Panc1 (cell line): Measurements from ENCODE around the gene ITGB2. TPM values are rescaled to one million over a fixed set of nuclear protein-coding genes. Genes with fewer than 3 reads are reported as not detected.

Experiments used
- ATAC-seq: fragments of 200-7000 bp; cut with Tn5 transposase; 2 replicates; pipeline ENCODE4 v1.9.1; 2020; ENCODE audit warnings: mild to moderate bottlenecking, moderate library complexity
- BruUV-seq: library from RNA; stranded (reverse); fragments of 400-500 nt; replicated peaks from 2 replicates; lab custom pipeline; 2021; lab: Mats Ljungman, UMichigan
- CTCF ChIA-PET: fragments of 300-600 bp; sonication (Branson Sonifier 250); formaldehyde crosslinking; loops from one replicate; lab custom pipeline; 2022; ENCODE audit warnings: antibody characterized with exemption; lab: Charles Lee
- POLR2A ChIA-PET: fragments of 300-600 bp; sonication (Branson Sonifier 250); formaldehyde crosslinking; loops from one replicate; lab custom pipeline; 2022; ENCODE audit warnings: antibody characterized with exemption; lab: Charles Lee
- DNase-seq: peaks from one replicate; pipeline ENCODE4 v3.0.0-alpha.2; 2010; ENCODE audit warnings: low read depth, low spot score
- H3K27ac ChIP-seq: 2 replicates; pipeline ENCODE4 v1.5.1; 2011; ENCODE audit warnings: mild to moderate bottlenecking, low read length, inconsistent platforms
- H3K27me3 ChIP-seq: fragments of 200-500 bp; sonication (Bioruptor generic); 2 replicates; pipeline ENCODE4 v1.6.0; 2014; ENCODE audit warnings: low read length, inconsistent platforms; ENCODE audit not compliant: control insufficient read depth, insufficient read depth
- H3K36me3 ChIP-seq: fragments of 200-500 bp; sonication (Bioruptor generic); 2 replicates; pipeline ENCODE4 v1.5.1; 2014; ENCODE audit warnings: inconsistent platforms, mild to moderate bottlenecking, low read length, moderate library complexity; ENCODE audit not compliant: control insufficient read depth, insufficient read depth
- H3K4me1 ChIP-seq: 2 replicates; pipeline ENCODE4 v1.5.1; 2011; ENCODE audit warnings: inconsistent platforms, mild to moderate bottlenecking, low read length, moderate library complexity; ENCODE audit not compliant: control insufficient read depth, insufficient read depth
- H3K4me3 ChIP-seq, 2 experiments: 2 replicates each; pipeline ENCODE4 v1.5.1; 2011 to 2012; ENCODE audit warnings: low read depth in 2 of 2, low read length in 2 of 2, mild to moderate bottlenecking in 2 of 2, inconsistent platforms in 1 of 2, moderate library complexity in 1 of 2
- H3K9me3 ChIP-seq: fragments of 200-500 bp; sonication (Bioruptor generic); 2 replicates; pipeline ENCODE4 v1.5.1; 2014; ENCODE audit warnings: low read depth, mild to moderate bottlenecking, inconsistent platforms, low read length, moderate library complexity; ENCODE audit not compliant: control insufficient read depth, insufficient read depth
- POLR2AphosphoS5 ChIP-seq: IDR thresholded peaks from 2 replicates; pipeline ENCODE4 v1.6.1; 2012; ENCODE audit warnings: mild to moderate bottlenecking, low read depth, low read length, moderate library complexity
- SIN3A ChIP-seq: IDR thresholded peaks from 2 replicates; pipeline ENCODE4 v1.6.1; 2012; ENCODE audit warnings: low read depth, mild to moderate bottlenecking, low read length, moderate library complexity, borderline replicate concordance; ENCODE audit not compliant: insufficient read depth
- TCF7L2 ChIP-seq: IDR thresholded peaks from 2 replicates; pipeline ENCODE4 v1.6.1; 2011; ENCODE audit warnings: mild to moderate bottlenecking, low read depth, low read length, inconsistent platforms
- in situ Hi-C: cut with HindIII; loops from 2 replicates; pipeline ENCODE4 v1.10.0; 2016; ENCODE audit warnings: low sequenced_read_pairs, low pct_unique_long_range_greater_than_20kb
- intact Hi-C: fragments of 100-400 bp; cut with micrococcal nuclease; formaldehyde crosslinking; loops from one replicate; pipeline ENCODE4 v1.10.0; 2022; ENCODE audit not compliant: unreplicated experiment
- total RNA-seq: library from RNA; stranded (reverse); gene quantifications from one replicate; pipeline ENCODE4 v1.2.1, GENCODE V29; 2021; ENCODE audit not compliant: unreplicated experiment
- TF ChIP-seq, protein P1 (sequence below): fragments of 450-650 bp; IDR thresholded peaks from 2 replicates; pipeline ENCODE4 v1.5.1; 2017; ENCODE audit warnings: mild to moderate bottlenecking
- TF ChIP-seq, protein P2 (sequence below), 2 experiments: IDR thresholded peaks; 2 replicates each; pipeline ENCODE4 v1.6.1; 2011 to 2012; ENCODE audit warnings: low read depth in 2 of 2, control low read depth in 1 of 2, low read length in 1 of 2, mild to moderate bottlenecking in 1 of 2, moderate library complexity in 1 of 2; ENCODE audit not compliant: insufficient read depth in 1 of 2

The ITGB2 gene
- total RNA-seq, 1 experiment from 2014 or later, result 3.0 TPM

DNA sequence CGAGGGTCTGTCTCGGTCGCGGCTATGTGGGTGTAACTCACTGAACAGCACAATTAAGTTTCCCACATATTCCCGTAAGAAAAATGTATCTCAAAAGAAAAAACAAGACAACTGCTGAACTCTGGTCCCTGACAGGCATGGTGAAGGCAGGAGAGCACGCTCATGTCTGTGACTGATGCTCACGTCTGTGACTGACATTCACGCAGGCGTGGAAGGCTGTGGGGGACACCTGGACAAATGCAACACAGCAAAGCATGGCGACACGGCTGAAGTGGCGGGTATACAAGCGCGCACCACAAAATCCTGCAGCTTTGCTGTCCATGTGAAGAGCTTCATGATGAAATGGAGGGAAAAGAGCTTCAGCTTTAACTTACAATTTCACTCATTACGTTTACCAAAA lies 53.2 kb downstream of the ITGB2 start:
- CTCF ChIA-PET, result no interaction called here

DNA sequence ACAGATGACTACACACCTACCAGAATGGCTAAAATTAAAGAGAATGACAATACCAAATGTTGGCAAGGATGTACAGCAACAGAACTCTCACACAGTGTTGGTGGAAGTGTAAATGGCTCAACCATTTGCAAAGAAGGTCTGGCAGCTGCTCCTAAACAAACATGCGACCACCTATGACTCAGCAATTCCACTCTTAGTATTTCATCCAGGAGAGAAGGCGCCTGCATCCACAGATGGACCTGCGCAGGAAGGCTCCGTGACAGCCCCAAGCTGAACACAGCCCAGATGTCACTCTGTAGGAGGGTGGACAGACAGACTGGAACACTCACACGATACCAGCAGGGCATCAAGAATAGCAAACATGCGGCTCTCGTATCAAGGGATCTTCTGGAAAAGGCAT lies 53.9 kb downstream of the ITGB2 start:
- CTCF ChIA-PET, result no interaction called here
- intact Hi-C loops (no loop called here), in situ Hi-C loops (no loop called here)
- Histone ChIP-seq H3K27me3 (no peaks in the 10 kb centered on the region), H3K9me3 (no peaks in the 10 kb centered on the region), H3K4me3 (no peak overlapping the region), H3K27ac (peak overlapping the region; percentile 95), H3K36me3 (peaks cover 4% of the 10 kb centered on the region; the same call in 1 of the 2 replicates), H3K4me1 (peaks cover 53% of the 10 kb centered on the region)
- TF ChIP-seq POLR2AphosphoS5 (no peak), TCF7L2 (no peak)
- ATAC-seq (no peak), DNase-seq (no peak)
- BruUV-seq, result no TSS peak
- POLR2A ChIA-PET, result no interaction called here

More for the DNA sequence above, 53.2 kb downstream of the ITGB2 start:
- Histone ChIP-seq H3K36me3 (peaks cover 4% of the 10 kb centered on the region; the same call in 1 of the 2 replicates), H3K9me3 (no peaks in the 10 kb centered on the region), H3K4me3 (no peak overlapping the region), H3K27me3 (no peaks in the 10 kb centered on the region), H3K27ac (peak overlapping the region; percentile 95), H3K4me1 (peaks cover 53% of the 10 kb centered on the region)
- TF ChIP-seq, protein P1, sequence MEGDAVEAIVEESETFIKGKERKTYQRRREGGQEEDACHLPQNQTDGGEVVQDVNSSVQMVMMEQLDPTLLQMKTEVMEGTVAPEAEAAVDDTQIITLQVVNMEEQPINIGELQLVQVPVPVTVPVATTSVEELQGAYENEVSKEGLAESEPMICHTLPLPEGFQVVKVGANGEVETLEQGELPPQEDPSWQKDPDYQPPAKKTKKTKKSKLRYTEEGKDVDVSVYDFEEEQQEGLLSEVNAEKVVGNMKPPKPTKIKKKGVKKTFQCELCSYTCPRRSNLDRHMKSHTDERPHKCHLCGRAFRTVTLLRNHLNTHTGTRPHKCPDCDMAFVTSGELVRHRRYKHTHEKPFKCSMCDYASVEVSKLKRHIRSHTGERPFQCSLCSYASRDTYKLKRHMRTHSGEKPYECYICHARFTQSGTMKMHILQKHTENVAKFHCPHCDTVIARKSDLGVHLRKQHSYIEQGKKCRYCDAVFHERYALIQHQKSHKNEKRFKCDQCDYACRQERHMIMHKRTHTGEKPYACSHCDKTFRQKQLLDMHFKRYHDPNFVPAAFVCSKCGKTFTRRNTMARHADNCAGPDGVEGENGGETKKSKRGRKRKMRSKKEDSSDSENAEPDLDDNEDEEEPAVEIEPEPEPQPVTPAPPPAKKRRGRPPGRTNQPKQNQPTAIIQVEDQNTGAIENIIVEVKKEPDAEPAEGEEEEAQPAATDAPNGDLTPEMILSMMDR, result no peak
- TF ChIP-seq, protein P2, sequence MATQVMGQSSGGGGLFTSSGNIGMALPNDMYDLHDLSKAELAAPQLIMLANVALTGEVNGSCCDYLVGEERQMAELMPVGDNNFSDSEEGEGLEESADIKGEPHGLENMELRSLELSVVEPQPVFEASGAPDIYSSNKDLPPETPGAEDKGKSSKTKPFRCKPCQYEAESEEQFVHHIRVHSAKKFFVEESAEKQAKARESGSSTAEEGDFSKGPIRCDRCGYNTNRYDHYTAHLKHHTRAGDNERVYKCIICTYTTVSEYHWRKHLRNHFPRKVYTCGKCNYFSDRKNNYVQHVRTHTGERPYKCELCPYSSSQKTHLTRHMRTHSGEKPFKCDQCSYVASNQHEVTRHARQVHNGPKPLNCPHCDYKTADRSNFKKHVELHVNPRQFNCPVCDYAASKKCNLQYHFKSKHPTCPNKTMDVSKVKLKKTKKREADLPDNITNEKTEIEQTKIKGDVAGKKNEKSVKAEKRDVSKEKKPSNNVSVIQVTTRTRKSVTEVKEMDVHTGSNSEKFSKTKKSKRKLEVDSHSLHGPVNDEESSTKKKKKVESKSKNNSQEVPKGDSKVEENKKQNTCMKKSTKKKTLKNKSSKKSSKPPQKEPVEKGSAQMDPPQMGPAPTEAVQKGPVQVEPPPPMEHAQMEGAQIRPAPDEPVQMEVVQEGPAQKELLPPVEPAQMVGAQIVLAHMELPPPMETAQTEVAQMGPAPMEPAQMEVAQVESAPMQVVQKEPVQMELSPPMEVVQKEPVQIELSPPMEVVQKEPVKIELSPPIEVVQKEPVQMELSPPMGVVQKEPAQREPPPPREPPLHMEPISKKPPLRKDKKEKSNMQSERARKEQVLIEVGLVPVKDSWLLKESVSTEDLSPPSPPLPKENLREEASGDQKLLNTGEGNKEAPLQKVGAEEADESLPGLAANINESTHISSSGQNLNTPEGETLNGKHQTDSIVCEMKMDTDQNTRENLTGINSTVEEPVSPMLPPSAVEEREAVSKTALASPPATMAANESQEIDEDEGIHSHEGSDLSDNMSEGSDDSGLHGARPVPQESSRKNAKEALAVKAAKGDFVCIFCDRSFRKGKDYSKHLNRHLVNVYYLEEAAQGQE (IDR thresholded peaks at IDR 0.05; ENCODE audit: insufficient read depth in 1 of 2, low read depth in 2 of 2, low read length in 1 of 2), result no peak
- in situ Hi-C loops, result no loop called here
- DNase-seq (no peak), ATAC-seq (no peak)
- no TSS peak for BruUV-seq
- POLR2A ChIA-PET, result no interaction called here
- intact Hi-C loops, result no loop called here

DNA sequence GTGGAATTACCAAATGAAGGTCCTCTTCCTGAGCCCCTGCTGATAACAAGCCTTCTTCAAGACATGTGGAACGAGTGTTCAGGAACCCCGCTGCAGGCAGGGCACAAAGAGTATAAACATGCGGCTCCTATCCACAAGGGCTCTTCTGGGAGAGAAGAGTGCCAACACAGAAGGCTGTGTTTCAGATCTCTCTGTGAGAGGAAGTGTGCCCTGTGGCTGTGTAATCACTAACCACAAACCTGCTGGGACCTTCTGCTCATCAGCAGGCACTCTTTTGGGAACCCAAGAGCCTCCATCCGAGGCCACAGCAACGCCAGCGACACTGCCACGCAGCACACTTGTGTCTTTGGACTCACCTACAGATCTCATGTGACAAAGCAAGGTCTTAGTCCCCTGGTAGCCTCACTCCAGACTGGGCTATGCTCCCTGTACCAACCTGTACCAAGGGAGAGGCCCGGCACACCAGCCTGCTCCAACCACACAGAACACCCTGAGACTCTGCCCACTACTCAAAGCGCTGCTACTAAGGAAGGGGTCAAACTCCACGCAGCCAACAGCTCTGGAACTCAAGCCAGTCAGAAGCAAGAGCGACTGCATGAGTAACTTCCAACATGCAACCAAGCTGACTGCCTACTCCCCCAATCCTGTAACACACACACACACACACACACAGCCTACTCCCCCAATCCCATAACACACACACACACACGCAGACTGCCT lies 55.0 kb downstream of the ITGB2 start:
- ChIA-PET CTCF (no interaction called here), POLR2A (no interaction called here)
- peaks cover 49% of the 10 kb centered on the region for H3K4me1 ChIP-seq
- no peaks in the 10 kb centered on the region for H3K27me3 ChIP-seq
- H3K9me3 ChIP-seq, result no peaks in the 10 kb centered on the region
- H3K4me3 ChIP-seq, result no peak overlapping the region
- TF ChIP-seq SIN3A, result no peak
- TF ChIP-seq TCF7L2, result no peak
- TF ChIP-seq, protein P1, result no peak
- TF ChIP-seq, protein P2 (IDR thresholded peaks at IDR 0.05; ENCODE audit: insufficient read depth in 1 of 2, low read depth in 2 of 2, low read length in 1 of 2), result no peak
- no peak for TF ChIP-seq POLR2AphosphoS5
- no TSS peak for BruUV-seq
- intact Hi-C loops, result no loop called here
- H3K27ac ChIP-seq, result peak overlapping the region; percentile 95
- DNase-seq (no peak), ATAC-seq (0 out of 2 replicates have a peak, but pooled peaks have one; percentile 20)
- in situ Hi-C loops, result no loop called here
- H3K36me3 ChIP-seq, result peaks cover 4% of the 10 kb centered on the region; the same call in 1 of the 2 replicates
